Measurements from ENCODE around the gene SRGAP3.

The SRGAP3 gene

GRCh38 chr3:9251055-9251786 is 1.8 kb upstream of the SRGAP3 start:
- H3K27ac ChIP-seq = peak overlapping the region; percentile 87; the same call in 1 of the 2 replicates
- TF ChIP-seq, protein P1, sequence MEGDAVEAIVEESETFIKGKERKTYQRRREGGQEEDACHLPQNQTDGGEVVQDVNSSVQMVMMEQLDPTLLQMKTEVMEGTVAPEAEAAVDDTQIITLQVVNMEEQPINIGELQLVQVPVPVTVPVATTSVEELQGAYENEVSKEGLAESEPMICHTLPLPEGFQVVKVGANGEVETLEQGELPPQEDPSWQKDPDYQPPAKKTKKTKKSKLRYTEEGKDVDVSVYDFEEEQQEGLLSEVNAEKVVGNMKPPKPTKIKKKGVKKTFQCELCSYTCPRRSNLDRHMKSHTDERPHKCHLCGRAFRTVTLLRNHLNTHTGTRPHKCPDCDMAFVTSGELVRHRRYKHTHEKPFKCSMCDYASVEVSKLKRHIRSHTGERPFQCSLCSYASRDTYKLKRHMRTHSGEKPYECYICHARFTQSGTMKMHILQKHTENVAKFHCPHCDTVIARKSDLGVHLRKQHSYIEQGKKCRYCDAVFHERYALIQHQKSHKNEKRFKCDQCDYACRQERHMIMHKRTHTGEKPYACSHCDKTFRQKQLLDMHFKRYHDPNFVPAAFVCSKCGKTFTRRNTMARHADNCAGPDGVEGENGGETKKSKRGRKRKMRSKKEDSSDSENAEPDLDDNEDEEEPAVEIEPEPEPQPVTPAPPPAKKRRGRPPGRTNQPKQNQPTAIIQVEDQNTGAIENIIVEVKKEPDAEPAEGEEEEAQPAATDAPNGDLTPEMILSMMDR (conservative IDR thresholded peaks at IDR 0.05) = no peak; the same call in 1 of the 2 replicates

- H3K27ac ChIP-seq = peak overlapping the region; percentile 87
- TF ChIP-seq, protein P1 (conservative IDR thresholded peaks at IDR 0.05) = no peak
Measured at GRCh38 chr3:9250236-9250635, 790 bp upstream of the SRGAP3 start.

DNA sequence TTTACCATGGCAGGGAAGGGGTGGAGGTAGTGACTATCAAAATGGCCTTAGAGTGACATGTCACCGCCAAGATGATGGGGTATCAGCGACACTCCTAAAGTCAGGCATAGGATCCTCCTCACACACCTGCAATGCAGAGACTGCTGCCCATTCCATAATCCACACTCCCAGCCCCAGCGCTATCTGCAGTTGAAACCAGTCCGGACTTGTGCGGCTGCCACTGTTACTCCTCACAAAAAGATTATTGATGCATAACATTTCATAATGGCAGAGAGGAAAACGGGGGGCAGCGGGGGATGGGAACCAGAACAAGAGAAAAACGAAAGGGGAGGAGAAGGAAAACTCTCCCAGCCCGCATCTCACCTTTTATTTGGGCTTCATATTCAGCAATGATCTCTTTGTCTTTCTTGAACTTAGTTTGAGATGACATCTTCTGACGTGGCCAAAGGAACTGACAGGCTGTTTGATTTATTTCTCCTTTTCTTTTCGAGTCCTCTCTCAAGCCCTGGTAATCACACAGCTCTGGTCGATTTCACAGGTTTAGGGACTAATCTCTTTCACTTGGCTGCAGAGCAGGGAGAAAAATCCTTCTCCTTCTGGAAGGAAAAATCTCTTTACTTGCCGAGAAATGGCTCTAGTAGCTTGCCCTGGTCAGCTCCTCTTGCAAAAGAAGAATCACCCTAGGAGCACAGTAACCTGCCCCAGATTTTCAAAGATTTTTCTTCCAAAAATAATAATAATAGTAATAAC is 749 bp downstream of the SRGAP3 start:
- peak overlapping the region; percentile 87 for H3K27ac ChIP-seq
- TF ChIP-seq, protein P1 (conservative IDR thresholded peaks at IDR 0.05) = no peak

DNA sequence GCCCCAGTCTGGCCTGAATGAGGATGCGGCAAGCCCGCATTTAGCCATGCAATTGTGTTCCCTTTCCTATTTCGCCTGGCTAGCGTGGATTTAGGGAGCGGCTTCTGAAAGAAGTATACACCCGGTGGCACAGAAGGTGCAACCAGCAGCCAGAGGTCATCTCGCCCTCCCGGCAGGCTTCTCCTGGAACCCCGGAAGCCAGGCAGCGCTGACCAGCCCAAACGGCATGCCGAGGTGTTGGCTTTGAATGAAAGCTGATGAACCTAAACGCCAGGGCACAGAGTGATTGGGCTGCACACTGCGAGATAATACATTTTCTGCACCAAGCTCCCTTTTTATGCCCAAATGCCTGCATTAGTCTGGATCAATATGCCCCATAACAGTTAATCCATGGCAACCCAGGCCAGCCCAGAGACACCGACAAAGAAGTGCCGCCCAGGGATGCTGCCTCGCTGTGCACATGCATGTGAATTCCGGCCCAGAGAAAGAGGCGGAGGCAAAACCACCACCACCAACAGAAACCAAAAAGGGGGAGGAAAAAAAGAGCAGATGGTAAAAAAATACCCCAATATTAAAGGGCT is 1.4 kb downstream of the SRGAP3 start:
- H3K27ac ChIP-seq = peak overlapping the region; percentile 87

DNA sequence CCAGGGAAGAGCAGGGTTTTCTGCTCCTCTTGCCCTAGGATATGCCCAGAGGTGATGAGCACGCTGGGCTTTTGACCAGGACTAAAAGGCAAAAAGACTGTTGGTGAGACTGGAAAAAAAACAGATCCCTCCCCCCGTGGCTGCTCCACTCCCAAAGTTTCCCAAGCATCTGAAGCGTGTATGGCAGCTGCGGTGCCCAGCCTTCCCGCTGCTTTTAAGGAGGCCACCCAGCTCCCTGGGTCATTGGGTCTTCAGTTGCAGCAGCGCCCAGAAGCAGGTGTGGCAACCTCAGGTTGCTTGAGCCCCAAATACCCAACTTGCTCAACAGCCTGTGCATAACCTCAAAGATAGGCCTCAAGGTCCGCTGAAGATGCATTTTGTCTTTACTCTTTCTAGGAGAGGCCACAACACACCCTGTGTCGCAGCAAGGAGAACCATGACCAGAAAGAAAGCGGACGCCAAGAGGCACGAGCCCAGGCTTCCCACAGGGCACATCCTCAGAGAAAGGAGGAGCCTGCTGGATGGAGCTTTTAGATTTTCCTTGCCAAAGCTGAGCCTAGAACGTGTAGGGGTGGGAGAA is 2.0 kb downstream of the SRGAP3 start:
- peak overlapping the region; percentile 87; the same call in 1 of the 2 replicates for H3K27ac ChIP-seq
- TF ChIP-seq, protein P1 (conservative IDR thresholded peaks at IDR 0.05) = no peak

More for the DNA sequence above, 1.4 kb downstream of the SRGAP3 start:
- TF ChIP-seq, protein P1 (conservative IDR thresholded peaks at IDR 0.05) = no peak

DNA sequence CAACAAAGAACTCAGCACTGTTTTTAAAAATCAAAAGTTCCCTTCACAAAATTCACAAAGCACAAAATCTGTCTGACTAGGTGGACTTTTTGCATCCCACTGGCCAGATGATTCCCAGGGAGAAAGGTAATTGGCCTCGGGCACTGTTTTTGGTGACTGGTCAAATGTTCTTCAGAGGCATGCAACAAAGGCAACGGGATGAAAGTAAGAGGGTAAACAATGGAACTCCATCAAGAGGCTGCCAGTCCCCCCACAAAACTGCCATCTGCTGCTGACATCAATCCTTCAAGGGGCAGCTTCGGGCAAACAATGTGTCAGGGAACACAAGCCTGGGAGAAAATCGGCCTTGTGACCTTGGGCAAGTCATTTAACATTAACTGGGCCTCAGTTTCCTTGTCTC is 3.3 kb downstream of the SRGAP3 start:
- H3K27ac ChIP-seq = no peak overlapping the region

More for the DNA sequence above, 3.3 kb downstream of the SRGAP3 start:
- TF ChIP-seq, protein P1 (conservative IDR thresholded peaks at IDR 0.05) = no peak

All from VCaP (cell line).